ENCODE data around the gene TCF25.

The TCF25 gene

GRCh38 chr16:89890200-89890599 is 16.8 kb downstream of the TCF25 start:
- Histone ChIP-seq H3K4me2 (ENCODE audit: low read length) (no peak overlapping the region), H3K27me3 (ENCODE audit: control insufficient read depth, insufficient read depth, low read length) (no peaks in the 10 kb centered on the region), H3K9ac (ENCODE audit: low read depth, low read length) (no peak overlapping the region), H3K9me3 (replicated peaks; ENCODE audit: low read length) (no peaks in the 10 kb centered on the region), H3K4me3 (ENCODE audit: low read length) (no peak overlapping the region), H3K4me1 (ENCODE audit: control insufficient read depth, insufficient read depth, low read length) (no peaks in the 10 kb centered on the region), H3K36me3 (ENCODE audit: insufficient read depth, low read length) (peaks cover 75% of the 10 kb centered on the region)

GRCh38 chr16:89890886-89891657 is 17.7 kb downstream of the TCF25 start:
- H3K9me3 ChIP-seq (replicated peaks; ENCODE audit: low read length) = no peaks in the 10 kb centered on the region
- no peaks in the 10 kb centered on the region for H3K27me3 ChIP-seq (ENCODE audit: control insufficient read depth, insufficient read depth, low read length)
- peaks cover 79% of the 10 kb centered on the region for H3K36me3 ChIP-seq (ENCODE audit: insufficient read depth, low read length)
- H3K4me2 ChIP-seq (ENCODE audit: low read length) = no peak overlapping the region
- H3K9ac ChIP-seq (ENCODE audit: low read depth, low read length) = no peak overlapping the region
- no peaks in the 10 kb centered on the region for H3K4me1 ChIP-seq (ENCODE audit: control insufficient read depth, insufficient read depth, low read length)
- H3K4me3 ChIP-seq (ENCODE audit: low read length) = no peak overlapping the region

GRCh38 chr16:89892055-89892630 is 18.8 kb downstream of the TCF25 start:
- H3K9me3 ChIP-seq (replicated peaks; ENCODE audit: low read length) = no peaks in the 10 kb centered on the region
- no peak overlapping the region for H3K4me2 ChIP-seq (ENCODE audit: low read length)
- H3K4me1 ChIP-seq (ENCODE audit: control insufficient read depth, insufficient read depth, low read length) = no peaks in the 10 kb centered on the region
- H3K36me3 ChIP-seq (ENCODE audit: insufficient read depth, low read length) = peaks cover 81% of the 10 kb centered on the region
- no peaks in the 10 kb centered on the region for H3K27me3 ChIP-seq (ENCODE audit: control insufficient read depth, insufficient read depth, low read length)
- no peak overlapping the region for H3K4me3 ChIP-seq (ENCODE audit: low read length)
- no peak overlapping the region for H3K9ac ChIP-seq (ENCODE audit: low read depth, low read length)

GRCh38 chr16:89892635-89893034 is 19.2 kb downstream of the TCF25 start:
- no peaks in the 10 kb centered on the region for H3K4me1 ChIP-seq (ENCODE audit: control insufficient read depth, insufficient read depth, low read length)
- no peaks in the 10 kb centered on the region for H3K27me3 ChIP-seq (ENCODE audit: control insufficient read depth, insufficient read depth, low read length)
- H3K36me3 ChIP-seq (ENCODE audit: insufficient read depth, low read length) = peaks cover 81% of the 10 kb centered on the region
- H3K4me2 ChIP-seq (ENCODE audit: low read length) = no peak overlapping the region
- H3K9me3 ChIP-seq (replicated peaks; ENCODE audit: low read length) = no peaks in the 10 kb centered on the region
- no peak overlapping the region for H3K4me3 ChIP-seq (ENCODE audit: low read length)
- H3K9ac ChIP-seq (ENCODE audit: low read depth, low read length) = no peak overlapping the region

- H3K9me3 ChIP-seq (replicated peaks; ENCODE audit: low read length) = no peaks in the 10 kb centered on the region
- H3K9ac ChIP-seq (ENCODE audit: low read depth, low read length) = no peak overlapping the region
- H3K36me3 ChIP-seq (ENCODE audit: insufficient read depth, low read length) = peaks cover 81% of the 10 kb centered on the region
These were observed 20.5 kb downstream of the TCF25 start for GRCh38 chr16:89893642-89894548.

GRCh38 chr16:89895482-89896250 is 22.3 kb downstream of the TCF25 start:
- peaks cover 84% of the 10 kb centered on the region for H3K36me3 ChIP-seq (ENCODE audit: insufficient read depth, low read length)
- H3K4me2 ChIP-seq (ENCODE audit: low read length) = no peak overlapping the region
- H3K4me3 ChIP-seq (ENCODE audit: low read length) = no peak overlapping the region
- H3K27me3 ChIP-seq (ENCODE audit: control insufficient read depth, insufficient read depth, low read length) = no peaks in the 10 kb centered on the region
- no peak overlapping the region for H3K9ac ChIP-seq (ENCODE audit: low read depth, low read length)
- no peaks in the 10 kb centered on the region for H3K4me1 ChIP-seq (ENCODE audit: control insufficient read depth, insufficient read depth, low read length)
- H3K9me3 ChIP-seq (replicated peaks; ENCODE audit: low read length) = no peaks in the 10 kb centered on the region

More at GRCh38 chr16:89893642-89894548, 20.5 kb downstream of the TCF25 start:
- H3K4me1 ChIP-seq (ENCODE audit: control insufficient read depth, insufficient read depth, low read length) = no peaks in the 10 kb centered on the region
- H3K4me2 ChIP-seq (ENCODE audit: low read length) = no peak overlapping the region
- H3K4me3 ChIP-seq (ENCODE audit: low read length) = no peak overlapping the region
- H3K27me3 ChIP-seq (ENCODE audit: control insufficient read depth, insufficient read depth, low read length) = no peaks in the 10 kb centered on the region

- no peak overlapping the region for H3K9ac ChIP-seq (ENCODE audit: low read depth, low read length)
- no peaks in the 10 kb centered on the region for H3K4me1 ChIP-seq (ENCODE audit: control insufficient read depth, insufficient read depth, low read length)
- peaks cover 74% of the 10 kb centered on the region for H3K36me3 ChIP-seq (ENCODE audit: insufficient read depth, low read length)
- H3K9me3 ChIP-seq (replicated peaks; ENCODE audit: low read length) = no peaks in the 10 kb centered on the region
- H3K4me2 ChIP-seq (ENCODE audit: low read length) = no peak overlapping the region
- no peaks in the 10 kb centered on the region for H3K27me3 ChIP-seq (ENCODE audit: control insufficient read depth, insufficient read depth, low read length)
- no peak overlapping the region for H3K4me3 ChIP-seq (ENCODE audit: low read length)
These were observed 23.8 kb downstream of the TCF25 start for GRCh38 chr16:89897204-89897603.

GRCh38 chr16:89898201-89898967 is 25.0 kb downstream of the TCF25 start:
- no peak overlapping the region for H3K4me2 ChIP-seq (ENCODE audit: low read length)
- H3K9me3 ChIP-seq (replicated peaks; ENCODE audit: low read length) = no peaks in the 10 kb centered on the region
- no peaks in the 10 kb centered on the region for H3K4me1 ChIP-seq (ENCODE audit: control insufficient read depth, insufficient read depth, low read length)
- H3K4me3 ChIP-seq (ENCODE audit: low read length) = no peak overlapping the region
- no peaks in the 10 kb centered on the region for H3K27me3 ChIP-seq (ENCODE audit: control insufficient read depth, insufficient read depth, low read length)
- peaks cover 68% of the 10 kb centered on the region for H3K36me3 ChIP-seq (ENCODE audit: insufficient read depth, low read length)
- no peak overlapping the region for H3K9ac ChIP-seq (ENCODE audit: low read depth, low read length)

- Histone ChIP-seq H3K9ac (ENCODE audit: low read depth, low read length) (no peak overlapping the region), H3K36me3 (ENCODE audit: insufficient read depth, low read length) (peaks cover 66% of the 10 kb centered on the region), H3K9me3 (replicated peaks; ENCODE audit: low read length) (no peaks in the 10 kb centered on the region), H3K4me3 (ENCODE audit: low read length) (no peak overlapping the region), H3K4me2 (ENCODE audit: low read length) (no peak overlapping the region), H3K4me1 (ENCODE audit: control insufficient read depth, insufficient read depth, low read length) (no peaks in the 10 kb centered on the region), H3K27me3 (ENCODE audit: control insufficient read depth, insufficient read depth, low read length) (no peaks in the 10 kb centered on the region)
These were observed 26.6 kb downstream of the TCF25 start for GRCh38 chr16:89899879-89900481.

- H3K4me2 ChIP-seq (ENCODE audit: low read length) = no peak overlapping the region
- H3K4me3 ChIP-seq (ENCODE audit: low read length) = no peak overlapping the region
- no peaks in the 10 kb centered on the region for H3K27me3 ChIP-seq (ENCODE audit: control insufficient read depth, insufficient read depth, low read length)
- H3K4me1 ChIP-seq (ENCODE audit: control insufficient read depth, insufficient read depth, low read length) = no peaks in the 10 kb centered on the region
- no peaks in the 10 kb centered on the region for H3K9me3 ChIP-seq (replicated peaks; ENCODE audit: low read length)
- H3K9ac ChIP-seq (ENCODE audit: low read depth, low read length) = no peak overlapping the region
- peaks cover 67% of the 10 kb centered on the region for H3K36me3 ChIP-seq (ENCODE audit: insufficient read depth, low read length)
These were observed 27.5 kb downstream of the TCF25 start for GRCh38 chr16:89900885-89901284.

All from skeletal muscle satellite cell (primary cell).